Astrocyte of the cerebellum (primary cell): ENCODE data around the gene TSHZ2.
A peak's percentile ranks its signal among the peaks of the same experiment; 100 is the strongest.

Experiments
- DNase-seq: peaks from one replicate; pipeline ENCODE4 v3.0.0-alpha.2; 2011; ENCODE audit warnings: low read depth
- H3K4me3 ChIP-seq: 2 replicates; pipeline ENCODE4 v1.5.1; 2011; ENCODE audit warnings: mild to moderate bottlenecking, low read depth, low read length, moderate library complexity
- in situ Hi-C: cut with HindIII; loops from 2 replicates; pipeline ENCODE4 v1.10.0; 2017; ENCODE audit warnings: low sequenced_read_pairs
- TF ChIP-seq, protein P1 (sequence below): IDR thresholded peaks from 2 replicates; pipeline ENCODE4 v1.5.1; 2012; ENCODE audit warnings: low read length, low read depth, moderate library complexity, mild to moderate bottlenecking; ENCODE audit errors: missing control alignments

TSHZ2 gene

DNA sequence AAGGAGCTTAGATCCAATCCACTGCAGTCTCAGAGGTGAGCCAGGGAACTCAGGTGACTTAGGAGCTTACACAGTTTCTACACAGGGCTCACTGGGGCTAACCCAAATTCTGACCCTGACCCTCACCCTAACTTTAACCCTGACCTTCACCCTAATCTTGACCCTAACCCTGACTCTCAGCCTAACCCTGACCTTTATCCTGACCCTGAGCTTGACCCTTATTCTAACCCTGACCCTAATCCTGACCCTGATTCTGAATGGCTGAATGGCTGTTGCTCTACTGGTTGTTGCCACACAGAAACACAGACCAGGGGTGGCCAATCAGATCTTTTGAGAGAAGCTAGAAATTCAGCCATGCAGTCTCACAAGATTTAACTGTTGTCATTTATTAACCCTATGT lies 180.1 kb downstream of the TSHZ2 start:
- DNase-seq: no peak
- in situ Hi-C loops: no loop called here
- TF ChIP-seq, protein P1, sequence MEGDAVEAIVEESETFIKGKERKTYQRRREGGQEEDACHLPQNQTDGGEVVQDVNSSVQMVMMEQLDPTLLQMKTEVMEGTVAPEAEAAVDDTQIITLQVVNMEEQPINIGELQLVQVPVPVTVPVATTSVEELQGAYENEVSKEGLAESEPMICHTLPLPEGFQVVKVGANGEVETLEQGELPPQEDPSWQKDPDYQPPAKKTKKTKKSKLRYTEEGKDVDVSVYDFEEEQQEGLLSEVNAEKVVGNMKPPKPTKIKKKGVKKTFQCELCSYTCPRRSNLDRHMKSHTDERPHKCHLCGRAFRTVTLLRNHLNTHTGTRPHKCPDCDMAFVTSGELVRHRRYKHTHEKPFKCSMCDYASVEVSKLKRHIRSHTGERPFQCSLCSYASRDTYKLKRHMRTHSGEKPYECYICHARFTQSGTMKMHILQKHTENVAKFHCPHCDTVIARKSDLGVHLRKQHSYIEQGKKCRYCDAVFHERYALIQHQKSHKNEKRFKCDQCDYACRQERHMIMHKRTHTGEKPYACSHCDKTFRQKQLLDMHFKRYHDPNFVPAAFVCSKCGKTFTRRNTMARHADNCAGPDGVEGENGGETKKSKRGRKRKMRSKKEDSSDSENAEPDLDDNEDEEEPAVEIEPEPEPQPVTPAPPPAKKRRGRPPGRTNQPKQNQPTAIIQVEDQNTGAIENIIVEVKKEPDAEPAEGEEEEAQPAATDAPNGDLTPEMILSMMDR: no peak
- H3K4me3 ChIP-seq: no peak overlapping the region

DNA sequence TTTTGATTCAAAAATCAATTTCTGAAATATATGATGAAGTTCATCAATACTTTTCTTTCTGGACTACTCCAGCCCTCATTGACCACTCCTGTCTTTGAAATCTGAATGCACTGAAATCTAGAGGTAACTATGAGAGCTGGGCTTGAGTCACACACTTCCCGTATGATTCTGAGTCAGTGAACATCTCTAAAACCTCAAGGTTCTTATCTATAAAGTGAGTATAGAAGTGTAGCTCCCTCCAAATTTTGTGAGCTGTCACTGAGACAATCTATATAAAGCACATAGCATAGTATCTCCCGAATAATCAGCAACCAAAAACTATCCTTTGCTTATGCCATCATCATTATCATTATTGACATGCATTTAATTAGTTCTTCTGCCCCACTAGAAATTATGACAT lies 182.4 kb downstream of the TSHZ2 start:
- TF ChIP-seq, protein P1: no peak
- in situ Hi-C loops: no loop called here
- no peak overlapping the region for H3K4me3 ChIP-seq
- no peak for DNase-seq

- in situ Hi-C loops: no loop called here
- TF ChIP-seq, protein P1: peak; percentile 63
- peak; percentile 2 for DNase-seq
- no peak overlapping the region for H3K4me3 ChIP-seq
Observed at GRCh38 chr20:53157443-53158408, 185.6 kb downstream of the TSHZ2 start.

- DNase-seq: no peak
- H3K4me3 ChIP-seq: no peak overlapping the region
- in situ Hi-C loops: no loop called here
- TF ChIP-seq, protein P1: no peak
Observed at GRCh38 chr20:53159160-53159559, 187.0 kb downstream of the TSHZ2 start.

- in situ Hi-C loops: no loop called here
- no peak overlapping the region for H3K4me3 ChIP-seq
- TF ChIP-seq, protein P1: no peak
- DNase-seq: no peak
Observed at GRCh38 chr20:53161073-53161472, 188.9 kb downstream of the TSHZ2 start.

- no peak for DNase-seq
- no peak overlapping the region for H3K4me3 ChIP-seq
- TF ChIP-seq, protein P1: no peak
- in situ Hi-C loops: no loop called here
Observed at GRCh38 chr20:53161473-53161872, 189.3 kb downstream of the TSHZ2 start.
